Thoracic aorta (tissue), 2 donors: ENCODE data around the gene FAM240A. TPM values are rescaled to one million over a fixed set of nuclear protein-coding genes. Genes with fewer than 3 reads are reported as not detected.

Experiments used
- ATAC-seq: fragments of 150-250 bp; one replicate; pipeline ENCODE4 v1.8.0; 2017; ENCODE audit warnings: low read depth; ENCODE audit not compliant: insufficient number of reproducible peaks, low FRiP score
- DNase-seq: peaks from one replicate; pipeline ENCODE4 v3.0.0-alpha.2; 2020; ENCODE audit warnings: low spot score
- H3K27ac ChIP-seq, 2 donors: fragments of 200-600 bp; sonication (generic); 1 replicate in 1 of 2; 2 replicates in 1 of 2; pipeline ENCODE4 v1.5.1; 2016; ENCODE audit warnings: mild to moderate bottlenecking in 2 of 2, moderate library complexity in 2 of 2
- H3K27me3 ChIP-seq: fragments of 200-600 bp; sonication (generic); replicated peaks from 2 replicates; pipeline ENCODE4 v1.6.0; 2016; ENCODE audit warnings: mild to moderate bottlenecking; ENCODE audit not compliant: insufficient read depth
- H3K36me3 ChIP-seq: fragments of 200-600 bp; sonication (generic); one replicate; pipeline ENCODE4 v1.5.1; 2016
- H3K4me1 ChIP-seq, 2 donors: fragments of 200-600 bp; sonication (generic); 1 replicate in 1 of 2; 2 replicates in 1 of 2; pipeline versions ENCODE4 v1.5.1 to v1.6.0; 2016; ENCODE audit warnings: low read depth in 2 of 2, mild to moderate bottlenecking in 1 of 2; ENCODE audit not compliant: control insufficient read depth in 1 of 2
- H3K4me3 ChIP-seq: fragments of 200-600 bp; sonication (generic); 2 replicates; pipeline ENCODE4 v1.5.1; 2016; ENCODE audit warnings: mild to moderate bottlenecking
- H3K9me3 ChIP-seq: fragments of 200-600 bp; sonication (generic); 2 replicates; pipeline ENCODE4 v1.5.1; 2016
- total RNA-seq, 2 donors: library from RNA; depleted of rRNA; stranded (reverse); fragments of >200 nt; gene quantifications; one replicate each; pipeline versions ENCODE4 v1.1.0 to v1.2.3, GENCODE V29; 2016
- TF ChIP-seq, protein P1 (sequence below): fragments of 200-600 bp; sonication (generic); IDR thresholded peaks from one replicate; pipeline ENCODE4 v1.5.1; 2019; ENCODE audit warnings: antibody characterized with exemption

FAM240A gene
- total RNA-seq, 2 donors from 2014 or later, result not detected

DNA sequence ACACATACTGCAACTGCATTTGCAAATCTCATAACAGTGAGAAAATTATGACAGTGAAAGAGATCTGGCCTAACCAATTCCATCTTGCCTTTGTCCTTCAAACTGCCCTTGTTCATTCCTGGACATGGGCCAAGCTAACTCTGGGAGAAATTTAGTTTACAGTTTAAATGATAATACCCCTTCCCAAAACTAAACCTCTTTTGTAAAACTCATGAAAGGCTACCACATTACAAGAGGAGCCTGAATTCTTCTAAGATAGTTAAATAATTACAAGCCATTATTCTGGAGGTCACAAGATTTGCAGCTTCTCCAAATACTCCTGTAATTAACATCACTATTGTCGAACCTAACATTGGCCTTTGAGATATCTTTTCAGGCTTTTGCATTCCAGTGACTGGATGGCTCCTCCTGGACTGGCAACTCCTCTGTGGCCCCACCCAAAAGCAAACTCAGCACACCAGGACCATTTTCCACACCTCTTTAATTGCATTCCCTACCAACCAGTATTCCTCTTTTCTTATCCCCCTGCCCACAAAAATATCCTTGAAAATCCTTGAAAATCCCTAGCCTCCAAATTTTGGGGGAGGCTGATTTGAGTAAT lies 8.8 kb upstream of the FAM240A start:
- Histone ChIP-seq H3K36me3 (no peaks in the 10 kb centered on the region), H3K27ac (no peak overlapping the region), H3K27me3 (no peaks in the 10 kb centered on the region), H3K4me3 (no peak overlapping the region), H3K9me3 (no peaks in the 10 kb centered on the region), H3K4me1 (no peaks in the 10 kb centered on the region)
- TF ChIP-seq, protein P1, sequence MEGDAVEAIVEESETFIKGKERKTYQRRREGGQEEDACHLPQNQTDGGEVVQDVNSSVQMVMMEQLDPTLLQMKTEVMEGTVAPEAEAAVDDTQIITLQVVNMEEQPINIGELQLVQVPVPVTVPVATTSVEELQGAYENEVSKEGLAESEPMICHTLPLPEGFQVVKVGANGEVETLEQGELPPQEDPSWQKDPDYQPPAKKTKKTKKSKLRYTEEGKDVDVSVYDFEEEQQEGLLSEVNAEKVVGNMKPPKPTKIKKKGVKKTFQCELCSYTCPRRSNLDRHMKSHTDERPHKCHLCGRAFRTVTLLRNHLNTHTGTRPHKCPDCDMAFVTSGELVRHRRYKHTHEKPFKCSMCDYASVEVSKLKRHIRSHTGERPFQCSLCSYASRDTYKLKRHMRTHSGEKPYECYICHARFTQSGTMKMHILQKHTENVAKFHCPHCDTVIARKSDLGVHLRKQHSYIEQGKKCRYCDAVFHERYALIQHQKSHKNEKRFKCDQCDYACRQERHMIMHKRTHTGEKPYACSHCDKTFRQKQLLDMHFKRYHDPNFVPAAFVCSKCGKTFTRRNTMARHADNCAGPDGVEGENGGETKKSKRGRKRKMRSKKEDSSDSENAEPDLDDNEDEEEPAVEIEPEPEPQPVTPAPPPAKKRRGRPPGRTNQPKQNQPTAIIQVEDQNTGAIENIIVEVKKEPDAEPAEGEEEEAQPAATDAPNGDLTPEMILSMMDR, result no peak
- ATAC-seq (no peak), DNase-seq (no peak)

DNA sequence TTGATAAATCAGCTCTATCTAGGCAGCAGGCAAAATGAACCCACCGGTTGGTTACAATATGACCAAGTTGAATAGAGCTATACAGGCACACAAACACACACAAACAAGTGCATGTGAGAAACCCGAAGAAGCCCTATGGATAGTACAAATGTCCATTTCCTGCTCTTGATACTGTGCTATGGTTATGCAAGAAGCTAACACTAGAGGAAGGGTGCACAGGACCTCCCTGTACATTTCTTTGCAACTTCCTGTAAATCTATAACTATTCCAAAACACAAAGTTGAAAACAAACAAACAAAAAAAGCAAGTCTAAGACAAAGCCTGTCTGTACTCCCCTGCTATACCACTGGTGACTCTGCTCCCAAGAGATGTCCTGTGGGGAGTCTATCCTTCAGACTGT lies 8.2 kb upstream of the FAM240A start:
- Histone ChIP-seq H3K27ac (no peak overlapping the region), H3K4me3 (no peak overlapping the region), H3K36me3 (no peaks in the 10 kb centered on the region), H3K9me3 (no peaks in the 10 kb centered on the region), H3K27me3 (no peaks in the 10 kb centered on the region), H3K4me1 (no peaks in the 10 kb centered on the region)
- DNase-seq, result no peak
- ATAC-seq, result no peak
- TF ChIP-seq, protein P1, result no peak

DNA sequence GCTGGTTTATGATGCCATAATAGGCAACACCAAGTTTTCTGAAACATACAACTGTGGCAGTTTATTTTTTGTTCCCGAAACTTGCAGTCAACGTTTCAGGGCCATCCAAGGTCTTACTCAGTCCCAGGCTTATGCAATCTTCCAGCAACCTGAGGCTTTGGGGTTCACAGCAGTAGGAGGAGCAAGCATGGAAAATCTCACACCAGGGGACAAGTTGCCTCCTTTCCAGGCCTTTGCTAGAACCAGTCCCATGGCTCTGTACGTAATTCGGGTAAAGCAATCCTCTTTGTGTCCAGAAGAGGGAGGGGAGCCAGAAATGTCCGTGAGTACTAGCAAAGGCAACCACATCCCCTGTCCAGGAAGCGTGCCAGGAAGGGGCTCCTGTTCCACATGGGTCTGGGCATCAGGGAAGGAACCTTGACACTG lies 4.7 kb upstream of the FAM240A start:
- no peaks in the 10 kb centered on the region for H3K36me3 ChIP-seq
- H3K27ac ChIP-seq, result no peak overlapping the region
- DNase-seq, result no peak
- H3K4me1 ChIP-seq, result no peaks in the 10 kb centered on the region
- TF ChIP-seq, protein P1, result no peak
- H3K9me3 ChIP-seq, result no peaks in the 10 kb centered on the region
- no peaks in the 10 kb centered on the region for H3K27me3 ChIP-seq
- no peak overlapping the region for H3K4me3 ChIP-seq
- no peak for ATAC-seq

DNA sequence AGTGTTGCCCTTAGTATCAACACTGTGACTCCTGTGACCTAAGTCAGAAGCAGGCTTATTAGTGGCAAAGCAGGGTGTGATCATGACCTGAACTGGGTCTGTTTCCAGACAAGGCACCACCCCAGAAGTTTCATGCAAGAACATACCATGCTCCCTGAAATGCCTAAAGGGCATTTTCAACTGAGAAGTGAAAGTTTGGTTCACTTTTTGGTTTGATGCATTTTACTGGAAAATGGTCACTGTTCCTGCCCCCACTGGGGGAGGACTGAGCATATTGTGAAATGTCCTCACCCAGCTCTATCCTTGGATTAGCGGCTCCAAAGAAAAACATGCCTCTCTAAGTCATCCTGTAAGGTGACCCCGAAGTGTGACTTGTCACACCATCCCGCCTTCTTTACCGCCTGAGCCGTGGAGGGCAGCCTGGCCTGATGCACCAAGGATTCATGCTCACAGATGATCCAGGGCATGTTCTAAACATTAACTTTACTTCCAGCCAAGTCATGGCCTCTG lies 3.1 kb upstream of the FAM240A start:
- no peak overlapping the region for H3K4me3 ChIP-seq
- ATAC-seq (no peak), DNase-seq (no peak)
- no peaks in the 10 kb centered on the region for H3K4me1 ChIP-seq
- TF ChIP-seq, protein P1, result no peak
- H3K9me3 ChIP-seq, result no peaks in the 10 kb centered on the region
- H3K36me3 ChIP-seq, result no peaks in the 10 kb centered on the region
- H3K27me3 ChIP-seq, result no peaks in the 10 kb centered on the region
- H3K27ac ChIP-seq, result no peak overlapping the region

DNA sequence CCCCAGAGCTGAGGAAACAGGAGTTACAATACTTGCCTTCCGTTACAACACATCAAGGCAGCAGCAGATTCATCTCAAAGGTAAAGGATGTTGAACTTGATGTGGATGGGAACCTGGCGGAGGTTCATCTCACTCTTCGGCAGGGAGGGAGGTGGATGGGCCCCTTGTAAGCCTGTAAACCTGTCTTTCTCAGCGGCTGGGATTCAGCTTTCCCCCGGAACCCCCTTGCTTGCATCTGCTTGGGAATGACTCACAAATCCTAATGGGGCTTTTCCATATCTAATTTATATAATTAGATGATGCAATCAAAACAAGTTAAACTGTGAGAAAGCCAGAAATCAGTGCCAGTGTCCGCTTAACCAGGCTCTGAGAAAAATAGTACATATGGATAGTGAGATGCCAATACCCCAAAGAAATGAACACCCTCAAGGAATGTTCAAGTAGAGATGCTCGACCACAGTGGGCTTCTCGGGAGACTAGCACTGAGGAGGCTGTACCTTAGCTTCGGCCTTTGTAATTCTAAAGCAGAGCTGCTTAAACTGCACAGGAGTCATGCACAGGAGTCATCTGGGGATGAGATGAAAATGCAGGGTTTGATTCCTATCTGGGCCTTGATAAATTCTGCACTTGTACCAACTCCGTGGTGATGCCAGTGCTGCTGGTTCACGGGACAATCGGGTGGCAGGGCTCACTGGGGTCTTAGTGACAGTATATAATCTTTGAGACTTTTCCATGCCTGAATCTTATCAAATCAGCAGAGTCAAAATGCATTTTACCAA lies 2.2 kb upstream of the FAM240A start:
- ATAC-seq (no peak), DNase-seq (no peak)
- TF ChIP-seq, protein P1, result no peak
- Histone ChIP-seq H3K4me3 (no peak overlapping the region), H3K27ac (no peak overlapping the region), H3K9me3 (no peaks in the 10 kb centered on the region), H3K4me1 (no peaks in the 10 kb centered on the region), H3K27me3 (no peaks in the 10 kb centered on the region), H3K36me3 (no peaks in the 10 kb centered on the region)
